Measurements from ENCODE around the gene C4orf51.

Gene C4orf51

DNA sequence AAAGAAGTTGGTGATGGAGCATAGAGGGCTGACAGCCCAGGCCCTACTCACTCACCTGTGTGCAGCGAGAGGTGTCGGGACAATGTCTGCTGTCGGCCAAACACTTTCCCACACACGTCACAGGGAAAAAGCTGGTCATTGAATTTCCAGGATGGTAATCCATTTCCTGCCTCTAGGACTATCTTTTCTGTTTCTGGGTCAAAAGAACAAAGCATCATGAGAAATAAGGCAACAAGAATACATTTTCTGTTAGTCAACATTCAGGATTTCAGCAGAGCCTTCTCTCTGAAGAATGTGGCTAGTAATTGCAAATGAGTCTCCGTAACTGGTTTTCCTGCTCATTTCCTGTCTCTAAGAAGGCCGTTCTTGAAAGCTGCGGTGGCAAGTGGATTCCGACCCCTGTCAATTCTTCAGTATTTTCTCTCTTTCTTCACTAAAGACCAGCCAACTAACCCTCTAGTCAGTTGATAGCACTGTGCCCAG is 99.4 kb downstream of the C4orf51 start:
- no peak for DNase-seq
- no peak overlapping the region for H3K4me3 ChIP-seq
- TF ChIP-seq, protein P1, sequence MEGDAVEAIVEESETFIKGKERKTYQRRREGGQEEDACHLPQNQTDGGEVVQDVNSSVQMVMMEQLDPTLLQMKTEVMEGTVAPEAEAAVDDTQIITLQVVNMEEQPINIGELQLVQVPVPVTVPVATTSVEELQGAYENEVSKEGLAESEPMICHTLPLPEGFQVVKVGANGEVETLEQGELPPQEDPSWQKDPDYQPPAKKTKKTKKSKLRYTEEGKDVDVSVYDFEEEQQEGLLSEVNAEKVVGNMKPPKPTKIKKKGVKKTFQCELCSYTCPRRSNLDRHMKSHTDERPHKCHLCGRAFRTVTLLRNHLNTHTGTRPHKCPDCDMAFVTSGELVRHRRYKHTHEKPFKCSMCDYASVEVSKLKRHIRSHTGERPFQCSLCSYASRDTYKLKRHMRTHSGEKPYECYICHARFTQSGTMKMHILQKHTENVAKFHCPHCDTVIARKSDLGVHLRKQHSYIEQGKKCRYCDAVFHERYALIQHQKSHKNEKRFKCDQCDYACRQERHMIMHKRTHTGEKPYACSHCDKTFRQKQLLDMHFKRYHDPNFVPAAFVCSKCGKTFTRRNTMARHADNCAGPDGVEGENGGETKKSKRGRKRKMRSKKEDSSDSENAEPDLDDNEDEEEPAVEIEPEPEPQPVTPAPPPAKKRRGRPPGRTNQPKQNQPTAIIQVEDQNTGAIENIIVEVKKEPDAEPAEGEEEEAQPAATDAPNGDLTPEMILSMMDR (IDR thresholded peaks at IDR 0.05): no peak
- no peaks in the 10 kb centered on the region for H3K27me3 ChIP-seq
- H3K4me1 ChIP-seq: no peaks in the 10 kb centered on the region
- H3K27ac ChIP-seq: no peak overlapping the region
- no peaks in the 10 kb centered on the region for H3K9me3 ChIP-seq
- peaks cover 10 to 26% (median 24%) of the 10 kb centered on the region in 3 donors for H3K36me3 ChIP-seq
- intact Hi-C loops (cut with DNase I; ENCODE audit: low total_unique reads): no loop called here

DNA sequence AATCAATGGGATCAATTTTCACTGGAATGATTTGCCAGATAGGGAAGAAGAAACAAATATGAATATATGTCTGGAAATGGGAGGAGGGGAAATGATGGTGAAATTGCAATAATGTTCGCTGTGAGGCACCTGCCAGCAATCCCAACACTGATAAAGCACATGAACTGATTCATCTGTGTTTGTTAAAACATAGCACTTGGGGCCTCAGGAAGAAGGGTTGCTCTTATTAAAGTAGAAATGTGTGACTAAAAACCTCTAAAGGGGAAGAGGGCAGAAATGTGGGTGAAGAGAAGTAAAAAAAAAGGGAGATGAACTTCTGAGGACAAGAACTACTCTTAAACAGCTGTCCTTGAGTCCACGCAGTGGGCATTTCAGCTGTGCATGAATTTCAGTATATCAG is 101.4 kb downstream of the C4orf51 start:
- Histone ChIP-seq H3K27me3 (no peaks in the 10 kb centered on the region), H3K9me3 (no peaks in the 10 kb centered on the region), H3K27ac (no peak overlapping the region), H3K36me3 (peaks cover 0 to 9% (median 6%) of the 10 kb centered on the region in 3 donors), H3K4me3 (no peak overlapping the region), H3K4me1 (peaks cover 0 to 11% (median 2%) of the 10 kb centered on the region in 4 donors)
- no peak for DNase-seq
- intact Hi-C loops (cut with DNase I; ENCODE audit: low total_unique reads): no loop called here
- TF ChIP-seq, protein P1 (IDR thresholded peaks at IDR 0.05): no peak

All from tibial artery (tissue), 4 donors.